ENCODE data around the gene EDEM3.

EDEM3 gene

DNA sequence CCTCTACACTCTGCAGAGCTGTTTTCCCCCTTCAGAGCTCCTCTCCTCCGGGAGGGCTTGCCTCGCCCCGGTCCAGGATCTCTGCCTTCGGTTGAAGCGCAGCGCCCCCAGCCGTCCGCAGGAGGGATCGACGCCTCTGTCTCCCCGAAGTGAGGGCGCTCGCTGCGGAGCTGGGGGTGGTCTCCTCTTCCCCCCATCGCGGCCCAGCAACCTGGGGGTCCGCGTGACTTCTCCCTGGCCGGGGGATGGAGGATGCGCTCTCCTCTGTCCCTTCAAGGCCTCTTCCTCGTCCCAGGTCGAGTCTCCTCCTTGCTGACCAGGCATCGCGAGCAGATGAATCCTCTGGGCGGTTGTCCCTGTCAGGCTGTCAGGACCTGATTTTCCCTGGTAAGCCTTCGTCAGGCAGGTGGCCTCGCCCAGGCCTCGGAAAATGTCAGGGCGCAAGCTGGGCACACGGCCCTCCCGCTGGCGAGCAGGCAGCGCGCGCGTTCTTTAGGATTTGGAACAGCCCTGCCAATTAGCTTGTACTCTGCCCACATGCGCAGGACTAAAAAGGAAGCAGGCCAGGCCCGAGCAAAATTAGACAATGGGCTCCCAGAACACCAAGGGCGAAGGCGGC lies 90.5 kb downstream of the EDEM3 start:
- DNase-seq = peak; percentile 40

DNA sequence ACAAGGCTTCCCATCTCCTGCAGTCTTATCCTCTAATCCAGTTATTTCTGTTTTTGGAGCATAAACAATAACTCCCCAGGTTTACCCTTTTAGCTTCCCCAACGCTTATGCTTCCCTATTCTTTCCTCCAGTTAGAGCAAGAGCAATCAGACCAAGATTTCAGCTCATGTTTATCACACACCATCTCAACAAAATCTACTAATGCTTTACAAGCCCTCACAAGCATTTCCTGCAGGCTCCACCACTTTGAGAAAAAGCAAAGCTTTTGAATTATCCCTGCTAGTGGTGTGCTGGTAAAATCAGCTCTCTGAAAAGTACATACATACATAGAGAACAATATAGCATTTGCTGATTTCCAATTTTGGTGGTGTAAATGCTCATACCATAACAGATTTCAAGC lies 92.9 kb downstream of the EDEM3 start:
- no peak for DNase-seq

DNA sequence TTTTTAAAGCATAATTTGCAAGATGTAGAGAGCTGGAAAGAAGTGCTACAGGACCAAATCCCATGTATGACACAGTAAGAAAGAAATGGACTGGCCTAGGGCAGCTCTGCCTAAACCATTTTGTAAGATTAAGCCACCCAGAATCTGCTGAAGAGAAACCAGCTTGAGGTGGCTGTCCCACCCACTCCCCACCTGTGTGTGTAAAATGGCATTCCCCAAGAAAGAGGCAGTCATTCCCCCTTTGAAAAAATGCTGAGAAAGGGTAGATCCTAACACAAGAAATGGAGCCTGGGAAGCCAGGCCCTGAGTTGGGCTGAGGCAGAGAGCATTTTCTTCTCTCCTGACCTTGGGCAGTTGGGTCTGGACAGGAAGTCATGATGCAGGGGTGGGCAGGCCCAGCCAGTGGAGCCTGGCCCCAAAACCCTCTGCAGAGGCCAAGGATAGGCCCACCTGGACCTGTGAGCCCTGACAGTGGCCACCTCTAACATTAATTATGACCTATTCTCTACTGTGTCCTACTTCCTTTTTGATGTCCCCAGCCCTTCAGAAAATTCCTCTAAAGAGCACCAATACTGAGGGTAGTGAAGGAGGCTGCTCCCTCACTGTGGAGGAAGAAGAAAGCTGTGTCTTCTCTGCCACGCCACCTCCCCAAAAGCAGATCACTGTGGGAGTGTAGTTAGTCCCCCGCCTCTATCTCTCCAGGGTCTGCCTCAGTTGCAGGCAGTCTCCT lies 94.0 kb downstream of the EDEM3 start:
- no peak for DNase-seq

DNA sequence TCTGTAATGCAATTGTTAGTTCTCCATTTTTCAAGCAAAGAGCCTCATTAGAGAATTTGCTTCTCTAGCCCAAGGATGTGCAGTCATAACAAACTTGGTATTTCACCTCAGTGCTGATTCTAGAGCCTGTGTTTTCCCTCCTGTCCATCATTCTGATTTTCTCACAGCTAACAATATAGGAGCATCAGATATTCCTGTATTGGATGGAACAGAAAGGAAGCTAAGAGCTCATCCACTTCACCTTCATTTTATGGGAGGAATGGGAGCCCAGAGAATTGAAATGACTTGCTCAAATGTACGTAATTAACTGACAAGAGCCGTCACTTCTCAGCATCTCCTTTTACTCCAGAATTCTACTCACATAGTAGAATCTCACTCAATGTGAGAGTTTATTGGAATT lies 96.6 kb downstream of the EDEM3 start:
- no peak for DNase-seq

DNA sequence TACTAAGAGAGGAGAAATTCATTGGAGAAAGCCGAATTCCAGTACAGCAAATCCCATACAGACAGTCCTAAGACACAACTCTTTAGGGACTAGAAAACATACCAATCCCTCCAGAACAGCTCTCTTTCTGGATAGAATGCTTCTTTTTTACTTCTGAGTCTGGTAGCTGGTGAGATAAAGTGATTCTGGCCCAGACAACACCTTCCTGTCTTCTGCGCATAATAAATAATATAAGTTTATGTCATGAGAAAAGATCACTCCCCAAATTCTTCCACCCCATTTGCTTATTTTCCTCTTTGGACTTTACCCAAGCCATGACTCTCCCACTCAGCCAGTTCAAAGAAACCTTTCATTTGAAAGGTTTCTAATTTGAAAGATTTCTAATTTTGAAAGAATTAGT lies 98.4 kb downstream of the EDEM3 start:
- DNase-seq = no peak

DNA sequence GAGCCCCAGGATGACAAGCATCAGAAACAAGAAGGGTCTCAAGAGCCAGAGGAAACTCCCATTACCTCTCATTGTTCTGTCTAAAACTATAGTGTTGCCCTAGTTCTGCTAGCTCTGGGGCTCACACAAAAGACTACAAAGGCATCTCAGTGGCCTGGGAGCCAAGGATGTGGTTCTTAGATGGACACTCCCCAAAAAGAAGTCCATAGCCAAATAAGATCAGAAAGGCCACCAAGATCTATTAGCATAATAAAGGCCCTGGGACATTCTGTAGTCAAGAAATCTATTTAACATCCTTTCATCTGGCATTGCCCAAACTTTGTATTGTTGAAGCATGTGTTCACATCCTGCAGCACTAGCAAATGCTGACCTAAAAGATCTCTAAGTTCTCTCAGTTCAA lies 99.5 kb downstream of the EDEM3 start:
- no peak for DNase-seq

DNA sequence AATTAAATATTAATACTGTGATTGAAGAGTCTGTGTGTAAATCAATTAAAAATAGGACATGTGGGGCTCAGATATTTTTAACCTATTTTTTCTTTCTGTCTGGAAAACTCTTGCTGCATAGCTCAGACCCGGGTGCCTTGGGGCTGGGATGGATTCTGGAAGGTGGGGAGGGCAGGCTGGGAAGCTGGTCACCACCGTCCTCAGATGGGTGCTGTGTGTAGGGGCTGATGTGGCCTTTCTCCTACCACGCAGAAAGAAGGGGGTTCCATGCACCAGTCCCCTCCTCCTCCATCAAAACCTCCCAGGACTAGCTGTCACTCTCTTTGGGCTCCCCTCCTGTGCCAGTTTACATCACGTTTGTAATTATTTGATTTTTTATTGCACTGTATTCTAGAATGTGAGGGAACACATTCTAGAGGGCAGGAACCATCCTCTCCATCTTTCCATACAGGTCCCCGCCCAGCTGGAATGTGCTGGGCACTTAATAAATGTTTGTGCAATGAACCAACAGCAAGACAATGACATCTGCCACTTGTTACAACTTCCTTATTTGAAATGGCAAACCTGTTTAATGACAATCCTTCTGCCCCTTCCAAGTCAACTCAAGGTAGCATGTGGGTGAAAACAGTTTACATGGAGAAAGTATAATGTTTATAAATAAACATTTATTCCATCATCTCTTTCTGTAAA lies 104.3 kb downstream of the EDEM3 start:
- no peak for DNase-seq

DNA sequence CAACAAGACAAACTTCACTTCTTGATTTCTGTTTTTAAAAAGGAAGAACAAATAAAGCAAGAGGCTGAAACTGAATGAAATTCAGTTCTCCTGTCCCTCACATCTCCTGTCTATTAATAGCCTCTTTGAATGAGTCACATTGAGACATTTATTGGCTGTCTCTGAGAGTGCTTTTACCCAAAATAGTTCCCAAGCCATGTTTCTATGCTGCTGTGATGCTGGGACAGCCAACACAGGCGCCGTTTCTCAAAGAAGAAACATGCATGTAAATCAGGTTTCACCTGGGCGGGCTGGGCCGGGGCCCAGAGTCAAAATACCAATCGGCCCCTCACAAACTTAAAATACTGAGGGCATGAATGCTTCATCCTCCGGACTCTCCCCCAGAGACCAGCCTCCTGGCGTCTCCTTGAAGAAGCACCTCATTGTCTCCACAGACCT lies 105.2 kb downstream of the EDEM3 start:
- DNase-seq = no peak

DNA sequence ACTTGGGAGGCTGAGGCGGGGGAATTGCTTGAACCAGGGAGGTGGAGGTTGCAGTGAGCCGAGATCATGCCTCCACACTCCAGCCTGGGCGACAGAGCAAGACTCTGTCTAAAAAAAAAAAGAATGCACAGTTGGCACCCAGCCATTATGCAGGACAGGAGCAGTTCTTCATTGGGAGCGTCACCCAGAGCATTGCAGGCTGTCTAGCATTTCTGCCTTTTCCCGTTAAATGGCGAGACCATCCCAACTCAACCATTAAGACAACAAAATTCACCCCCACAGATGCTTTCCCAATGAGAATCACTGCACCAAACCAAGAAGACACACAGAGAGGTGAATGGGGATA lies 105.8 kb downstream of the EDEM3 start:
- DNase-seq = no peak

DNA sequence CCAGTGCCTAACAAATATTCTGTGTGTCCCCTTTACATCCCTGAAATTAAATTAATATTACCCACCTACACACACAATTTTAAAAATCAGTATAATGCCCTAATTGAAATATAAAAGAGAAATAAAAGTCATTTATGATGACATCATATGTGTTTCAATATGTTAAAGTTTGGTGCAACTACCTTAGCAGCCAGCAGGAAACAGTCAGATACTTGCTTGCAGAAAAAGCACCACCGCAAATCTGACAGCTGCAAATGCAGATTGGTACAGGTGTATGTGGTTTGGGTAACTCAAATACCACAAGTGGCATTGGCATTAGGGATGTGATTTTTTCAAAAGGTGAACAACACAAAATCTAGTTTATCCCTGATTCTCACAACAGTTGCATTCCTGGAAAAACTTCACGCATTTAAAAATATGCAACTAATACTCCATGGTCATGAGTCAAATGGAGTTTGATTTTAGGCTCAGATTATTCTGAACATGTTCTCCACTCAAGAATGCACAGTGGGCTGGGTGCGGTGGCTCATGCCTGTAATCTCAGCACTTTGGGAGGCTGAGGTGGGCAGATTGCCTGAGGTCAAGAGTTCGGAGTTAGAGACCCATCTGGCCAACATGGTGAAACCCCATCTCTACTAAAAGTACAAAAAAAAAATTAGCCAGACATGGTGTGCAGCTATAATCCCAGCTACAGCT lies 106.3 kb downstream of the EDEM3 start:
- no peak for DNase-seq

DNA sequence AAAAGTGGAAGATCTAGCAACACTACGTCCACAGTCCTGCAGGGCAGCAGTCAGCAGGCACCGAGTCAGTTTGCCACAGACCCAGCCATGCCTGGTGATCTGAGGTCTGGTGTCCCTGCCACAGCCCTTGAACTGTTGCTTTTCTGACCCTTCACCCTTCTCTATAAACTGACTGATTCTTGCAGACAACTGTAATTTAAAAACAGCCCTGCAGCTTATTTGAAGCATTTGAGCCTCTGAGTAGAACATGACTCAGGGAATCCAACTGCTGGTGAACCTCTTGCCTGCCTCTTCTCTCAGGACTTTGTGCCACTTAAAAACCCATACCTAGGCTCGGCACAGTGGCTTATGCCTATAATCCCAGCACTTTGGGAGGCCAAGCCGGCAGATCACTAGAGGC lies 107.2 kb downstream of the EDEM3 start:
- DNase-seq = no peak

DNA sequence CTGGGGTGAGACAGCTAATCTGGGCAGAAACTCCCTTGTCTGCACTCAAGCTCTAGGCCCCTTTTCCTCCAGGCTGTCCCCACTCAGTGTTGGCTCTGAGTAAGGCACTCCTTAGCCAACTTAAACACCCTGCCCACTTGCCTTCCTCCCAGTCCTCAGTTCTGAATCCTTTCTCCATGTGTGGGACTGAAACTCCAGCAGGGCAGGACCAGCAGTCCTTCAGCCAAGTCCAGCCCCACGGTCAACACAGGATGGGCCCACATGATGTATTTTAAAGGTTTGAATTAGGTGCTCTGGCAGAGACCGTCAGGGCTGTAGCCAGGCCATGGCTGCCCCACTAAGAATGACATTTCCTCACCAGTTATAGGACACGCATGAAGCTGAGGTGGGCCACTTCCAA lies 107.8 kb downstream of the EDEM3 start:
- no peak for DNase-seq

DNA sequence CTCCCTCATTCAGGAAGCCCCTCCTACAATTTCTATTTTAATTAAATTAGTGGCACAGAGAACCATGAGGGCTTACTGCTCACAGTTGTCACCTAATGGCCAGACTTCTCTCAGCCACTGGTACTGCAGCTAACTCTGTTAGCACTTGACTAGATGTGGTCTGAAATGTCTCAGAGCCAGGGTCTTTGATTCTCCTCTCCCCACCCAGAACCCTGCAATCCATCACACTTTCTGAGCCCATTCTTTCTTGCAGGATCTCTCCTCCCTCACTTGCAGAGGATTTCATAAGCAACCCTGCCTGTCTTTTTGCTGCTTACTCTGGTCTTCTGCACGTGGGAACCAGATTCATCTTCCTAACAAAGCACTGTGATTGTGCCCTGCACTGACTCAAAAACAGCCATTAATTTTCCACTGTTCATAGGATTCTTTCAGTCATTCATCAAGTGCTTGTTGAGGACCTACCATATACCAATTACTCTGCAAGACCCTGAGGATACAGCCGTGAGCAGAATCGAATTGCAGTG lies 108.4 kb downstream of the EDEM3 start:
- DNase-seq = no peak

DNA sequence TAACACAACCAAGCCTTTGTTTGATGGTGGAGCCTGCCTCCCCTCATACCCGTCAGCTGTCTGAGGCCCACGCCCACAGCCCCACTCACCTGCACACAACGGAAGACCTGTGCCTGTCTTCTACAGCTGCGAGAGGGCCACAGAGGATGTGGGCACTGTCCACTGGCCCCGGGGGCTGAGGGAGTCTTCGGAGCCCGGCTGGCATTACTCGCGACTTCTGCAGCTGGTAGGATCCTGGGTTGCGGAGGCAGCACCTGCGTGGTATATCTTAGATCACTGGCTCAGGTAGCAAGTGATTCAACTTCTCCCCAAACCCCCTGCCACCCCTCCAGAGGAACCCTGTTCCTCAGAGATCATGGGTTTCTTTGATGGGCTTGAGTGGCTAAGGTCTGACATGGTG lies 109.9 kb downstream of the EDEM3 start:
- DNase-seq = no peak

DNA sequence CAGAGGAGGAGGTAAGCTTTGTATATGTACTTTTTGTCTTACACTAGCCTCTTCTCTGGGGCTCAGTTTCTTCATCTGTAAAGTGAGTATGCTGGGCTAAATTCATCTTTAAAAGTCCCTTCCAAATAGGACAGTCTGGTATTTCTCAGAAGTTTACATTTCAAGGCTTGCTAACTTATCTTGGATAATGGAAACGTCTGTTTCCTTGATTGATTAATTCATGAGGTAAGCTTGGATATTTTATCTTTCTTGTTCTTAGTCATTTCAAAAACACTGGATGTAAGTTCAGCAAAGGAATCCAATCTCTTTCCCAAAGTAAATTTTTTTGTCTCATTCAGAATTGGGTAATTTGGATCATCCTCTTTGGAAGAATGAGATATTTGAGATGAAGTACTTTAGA lies 111.0 kb downstream of the EDEM3 start:
- DNase-seq = no peak

DNA sequence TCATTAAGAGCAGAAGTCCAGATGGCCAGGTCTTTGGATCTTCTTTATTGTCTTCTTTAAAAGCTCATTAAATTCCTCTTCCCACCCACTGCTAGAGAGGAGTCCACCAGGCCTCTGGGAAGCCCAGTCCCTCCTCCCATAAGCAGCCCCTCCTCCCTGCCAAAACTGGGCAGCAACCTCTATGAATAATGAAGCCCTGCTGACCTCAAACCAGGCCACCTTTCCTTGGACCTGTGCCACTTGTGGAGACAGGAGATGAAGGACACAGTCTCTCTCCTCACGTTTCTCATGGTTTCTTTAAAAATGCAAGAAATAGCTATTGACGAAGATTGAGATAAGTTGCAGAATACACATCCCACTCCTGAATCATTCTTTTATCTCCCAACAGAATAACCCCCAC lies 112.8 kb downstream of the EDEM3 start:
- no peak for DNase-seq

DNA sequence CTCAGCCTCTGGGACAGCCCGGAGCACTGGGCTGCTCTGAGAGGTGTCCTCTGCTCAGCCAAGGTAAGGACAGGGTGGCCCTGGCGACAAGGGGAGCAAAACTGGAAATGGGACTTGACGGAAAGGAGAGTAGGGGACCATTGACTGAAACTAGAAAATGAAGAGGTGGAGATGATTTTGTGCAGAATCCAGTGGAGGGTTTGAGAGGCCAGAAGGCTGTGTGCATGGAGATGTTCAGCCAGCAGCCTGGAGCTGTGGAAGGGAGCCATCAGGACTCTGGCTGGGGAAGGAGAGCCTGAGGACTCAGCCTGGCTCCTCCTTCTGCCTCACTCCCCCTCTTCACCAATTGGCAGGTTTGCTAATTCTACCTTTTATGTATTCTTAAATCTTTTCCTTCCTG lies 114.2 kb downstream of the EDEM3 start:
- DNase-seq = no peak

All from amniotic stem cell (primary cell).